ENCODE measurements around the gene GNAZ.

DNA sequence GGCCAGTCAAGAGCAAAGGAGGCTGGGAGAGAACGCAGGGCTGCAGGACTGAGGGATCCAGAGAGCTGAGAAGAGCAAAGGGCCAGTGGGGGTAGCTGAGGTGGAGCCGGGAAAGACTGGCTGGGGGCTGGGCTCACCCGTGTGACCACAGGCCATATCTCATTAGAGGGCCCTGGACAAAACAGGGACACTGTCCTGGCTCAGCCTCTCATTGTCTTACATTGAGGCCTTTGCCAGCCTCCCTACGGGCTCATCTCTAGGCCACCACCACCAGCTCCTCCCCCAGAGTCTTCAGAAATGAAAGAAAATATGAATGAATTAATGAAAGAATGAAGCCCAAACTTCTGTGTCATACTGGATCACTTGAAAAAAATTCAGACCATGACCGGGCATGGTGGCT is 84.1 kb downstream of the GNAZ start:
- TF ChIP-seq, protein P1, sequence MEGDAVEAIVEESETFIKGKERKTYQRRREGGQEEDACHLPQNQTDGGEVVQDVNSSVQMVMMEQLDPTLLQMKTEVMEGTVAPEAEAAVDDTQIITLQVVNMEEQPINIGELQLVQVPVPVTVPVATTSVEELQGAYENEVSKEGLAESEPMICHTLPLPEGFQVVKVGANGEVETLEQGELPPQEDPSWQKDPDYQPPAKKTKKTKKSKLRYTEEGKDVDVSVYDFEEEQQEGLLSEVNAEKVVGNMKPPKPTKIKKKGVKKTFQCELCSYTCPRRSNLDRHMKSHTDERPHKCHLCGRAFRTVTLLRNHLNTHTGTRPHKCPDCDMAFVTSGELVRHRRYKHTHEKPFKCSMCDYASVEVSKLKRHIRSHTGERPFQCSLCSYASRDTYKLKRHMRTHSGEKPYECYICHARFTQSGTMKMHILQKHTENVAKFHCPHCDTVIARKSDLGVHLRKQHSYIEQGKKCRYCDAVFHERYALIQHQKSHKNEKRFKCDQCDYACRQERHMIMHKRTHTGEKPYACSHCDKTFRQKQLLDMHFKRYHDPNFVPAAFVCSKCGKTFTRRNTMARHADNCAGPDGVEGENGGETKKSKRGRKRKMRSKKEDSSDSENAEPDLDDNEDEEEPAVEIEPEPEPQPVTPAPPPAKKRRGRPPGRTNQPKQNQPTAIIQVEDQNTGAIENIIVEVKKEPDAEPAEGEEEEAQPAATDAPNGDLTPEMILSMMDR (IDR thresholded peaks at IDR 0.05), result no peak
- no peak for TF ChIP-seq POLR2A (IDR thresholded peaks at IDR 0.05)
- no peak for TF ChIP-seq POLR2AphosphoS5 (IDR thresholded peaks at IDR 0.05)
